Tibial nerve (tissue), 4 donors: Measurements from ENCODE around the gene NEK2.

ENCODE experiments used
- EP300 ChIP-seq, 2 donors: sonication (generic); formaldehyde crosslinking; IDR thresholded peaks; one replicate each; pipeline ENCODE4 v1.6.1; 2017; ENCODE audit warnings: antibody characterized with exemption in 2 of 2, mild to moderate bottlenecking in 1 of 2
- POLR2A ChIP-seq, 2 donors: fragments of 450-650 bp; IDR thresholded peaks; one replicate each; pipeline ENCODE4 v1.6.1; 2017; ENCODE audit warnings: antibody characterized with exemption in 2 of 2, mild to moderate bottlenecking in 2 of 2, moderate library complexity in 2 of 2
- TF ChIP-seq, protein P1 (sequence below), 5 experiments: fragments of 200-600 bp in 3 of 5; fragments of 450-650 bp in 2 of 5; sonication (generic) in 3 of 5; IDR thresholded peaks; one replicate each; pipeline ENCODE4 v1.5.1; 2016 to 2019; ENCODE audit warnings: antibody characterized with exemption in 5 of 5, mild to moderate bottlenecking in 3 of 5, moderate library complexity in 2 of 5

DNA sequence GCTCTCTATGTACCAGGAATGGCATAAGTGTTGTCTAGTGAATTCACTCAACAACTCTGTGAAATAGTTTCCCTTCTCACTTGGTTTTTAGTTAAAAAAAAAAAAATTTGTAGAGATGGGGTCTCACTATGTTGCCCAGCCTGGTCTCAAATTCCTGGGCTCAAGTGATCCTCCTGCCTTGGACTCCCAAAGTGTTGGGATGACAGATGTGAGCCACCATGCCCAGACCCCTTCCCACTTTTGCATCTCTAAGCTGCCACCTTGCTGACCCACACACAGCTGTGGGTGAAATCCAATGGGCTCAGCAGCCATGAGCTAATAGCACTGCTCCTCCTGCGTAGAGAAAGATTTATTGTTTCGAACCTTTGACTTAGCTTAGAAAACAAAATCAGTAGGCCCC is 33.5 kb downstream of the NEK2 start:
- TF ChIP-seq, protein P1, sequence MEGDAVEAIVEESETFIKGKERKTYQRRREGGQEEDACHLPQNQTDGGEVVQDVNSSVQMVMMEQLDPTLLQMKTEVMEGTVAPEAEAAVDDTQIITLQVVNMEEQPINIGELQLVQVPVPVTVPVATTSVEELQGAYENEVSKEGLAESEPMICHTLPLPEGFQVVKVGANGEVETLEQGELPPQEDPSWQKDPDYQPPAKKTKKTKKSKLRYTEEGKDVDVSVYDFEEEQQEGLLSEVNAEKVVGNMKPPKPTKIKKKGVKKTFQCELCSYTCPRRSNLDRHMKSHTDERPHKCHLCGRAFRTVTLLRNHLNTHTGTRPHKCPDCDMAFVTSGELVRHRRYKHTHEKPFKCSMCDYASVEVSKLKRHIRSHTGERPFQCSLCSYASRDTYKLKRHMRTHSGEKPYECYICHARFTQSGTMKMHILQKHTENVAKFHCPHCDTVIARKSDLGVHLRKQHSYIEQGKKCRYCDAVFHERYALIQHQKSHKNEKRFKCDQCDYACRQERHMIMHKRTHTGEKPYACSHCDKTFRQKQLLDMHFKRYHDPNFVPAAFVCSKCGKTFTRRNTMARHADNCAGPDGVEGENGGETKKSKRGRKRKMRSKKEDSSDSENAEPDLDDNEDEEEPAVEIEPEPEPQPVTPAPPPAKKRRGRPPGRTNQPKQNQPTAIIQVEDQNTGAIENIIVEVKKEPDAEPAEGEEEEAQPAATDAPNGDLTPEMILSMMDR (IDR thresholded peaks at IDR 0.05) = no peak
- no peak for TF ChIP-seq POLR2A (IDR thresholded peaks at IDR 0.05)
- TF ChIP-seq EP300 (IDR thresholded peaks at IDR 0.05) = no peak
